Loucy (cell line): ENCODE data around the gene CDKN1C.

Source experiments
- H2AFZ ChIP-seq: fragments of 200-600 bp; sonication (generic); 2 replicates; pipeline ENCODE4 v1.6.0; 2016; ENCODE audit warnings: antibody characterized with exemption, mild to moderate bottlenecking, low read length, moderate library complexity
- H3F3A ChIP-seq: fragments of 200-600 bp; 2 replicates; pipeline ENCODE4 v1.6.0; 2016; ENCODE audit warnings: antibody characterized with exemption, low read depth, mild to moderate bottlenecking
- H3K27me3 ChIP-seq: fragments of 200-600 bp; sonication (generic); 2 replicates; pipeline ENCODE4 v1.6.1; 2014; ENCODE audit warnings: low read length, mild to moderate bottlenecking; ENCODE audit not compliant: insufficient read depth, poor library complexity, severe bottlenecking
- H3K36me3 ChIP-seq: fragments of 200-600 bp; sonication (generic); 2 replicates; pipeline ENCODE4 v1.6.1; 2016; ENCODE audit warnings: low read length; ENCODE audit not compliant: insufficient read depth
- H3K4me1 ChIP-seq: fragments of 200-600 bp; sonication (generic); 2 replicates; pipeline ENCODE4 v1.5.1; 2014; ENCODE audit warnings: low read length, mild to moderate bottlenecking; ENCODE audit not compliant: insufficient read depth, poor library complexity, severe bottlenecking
- H3K4me2 ChIP-seq: fragments of 200-600 bp; sonication (generic); 2 replicates; pipeline ENCODE4 v1.6.0; 2014; ENCODE audit warnings: antibody characterized with exemption, low read length, low read depth, mild to moderate bottlenecking; ENCODE audit not compliant: poor library complexity, severe bottlenecking
- H3K4me3 ChIP-seq: fragments of 200-600 bp; sonication (generic); 2 replicates; pipeline ENCODE4 v1.5.1; 2014; ENCODE audit warnings: low read length, mild to moderate bottlenecking, mixed read lengths; ENCODE audit not compliant: poor library complexity, severe bottlenecking
- H3K79me2 ChIP-seq: fragments of 200-600 bp; sonication (generic); 2 replicates; pipeline ENCODE4 v1.6.1; 2014; ENCODE audit warnings: low read length; ENCODE audit not compliant: insufficient read depth
- H3K9ac ChIP-seq: fragments of 200-600 bp; sonication (generic); 2 replicates; pipeline ENCODE4 v1.6.0; 2014; ENCODE audit warnings: mild to moderate bottlenecking, low read depth, low read length, moderate library complexity; ENCODE audit not compliant: poor library complexity, severe bottlenecking
- H3K9me2 ChIP-seq: fragments of 200-600 bp; sonication (generic); replicated peaks from 2 replicates; pipeline ENCODE4 v1.6.1; 2016; ENCODE audit warnings: low read depth, low read length, mixed read lengths
- H3K9me3 ChIP-seq: fragments of 200-600 bp; sonication (generic); 2 replicates; pipeline ENCODE4 v1.6.1; 2014; ENCODE audit warnings: mild to moderate bottlenecking, antibody characterized with exemption, low read length, low read depth; ENCODE audit not compliant: insufficient read depth
- H4K20me1 ChIP-seq: fragments of 200-600 bp; sonication (generic); 2 replicates; pipeline ENCODE4 v1.6.0; 2014; ENCODE audit warnings: antibody characterized with exemption, low read length, mild to moderate bottlenecking; ENCODE audit not compliant: insufficient read depth, poor library complexity, severe bottlenecking
- EZH2phosphoT487 ChIP-seq: fragments of 200-600 bp; IDR thresholded peaks from 2 replicates; pipeline ENCODE4 v1.6.1; 2018; ENCODE audit warnings: antibody characterized with exemption, mild to moderate bottlenecking, moderate library complexity, borderline replicate concordance
- TF ChIP-seq, protein P1 (sequence below): fragments of 200-600 bp; sonication (generic); conservative IDR thresholded peaks from 2 replicates; pipeline ENCODE4 v1.5.1; 2014; ENCODE audit warnings: mild to moderate bottlenecking, antibody characterized with exemption, low read length

CDKN1C gene

GRCh38 chr11:2891326-2892214 is 6.0 kb upstream of the CDKN1C start:
- peak overlapping the region; percentile 71 for H3K4me2 ChIP-seq
- no peaks in the 10 kb centered on the region for H3K9me2 ChIP-seq
- H2AFZ ChIP-seq, result no peak overlapping the region
- H4K20me1 ChIP-seq, result no peaks in the 10 kb centered on the region
- H3K9me3 ChIP-seq, result no peaks in the 10 kb centered on the region
- no peak for TF ChIP-seq EZH2phosphoT487
- TF ChIP-seq, protein P1, sequence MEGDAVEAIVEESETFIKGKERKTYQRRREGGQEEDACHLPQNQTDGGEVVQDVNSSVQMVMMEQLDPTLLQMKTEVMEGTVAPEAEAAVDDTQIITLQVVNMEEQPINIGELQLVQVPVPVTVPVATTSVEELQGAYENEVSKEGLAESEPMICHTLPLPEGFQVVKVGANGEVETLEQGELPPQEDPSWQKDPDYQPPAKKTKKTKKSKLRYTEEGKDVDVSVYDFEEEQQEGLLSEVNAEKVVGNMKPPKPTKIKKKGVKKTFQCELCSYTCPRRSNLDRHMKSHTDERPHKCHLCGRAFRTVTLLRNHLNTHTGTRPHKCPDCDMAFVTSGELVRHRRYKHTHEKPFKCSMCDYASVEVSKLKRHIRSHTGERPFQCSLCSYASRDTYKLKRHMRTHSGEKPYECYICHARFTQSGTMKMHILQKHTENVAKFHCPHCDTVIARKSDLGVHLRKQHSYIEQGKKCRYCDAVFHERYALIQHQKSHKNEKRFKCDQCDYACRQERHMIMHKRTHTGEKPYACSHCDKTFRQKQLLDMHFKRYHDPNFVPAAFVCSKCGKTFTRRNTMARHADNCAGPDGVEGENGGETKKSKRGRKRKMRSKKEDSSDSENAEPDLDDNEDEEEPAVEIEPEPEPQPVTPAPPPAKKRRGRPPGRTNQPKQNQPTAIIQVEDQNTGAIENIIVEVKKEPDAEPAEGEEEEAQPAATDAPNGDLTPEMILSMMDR, result peak; percentile 65
- peak overlapping the region; percentile 82 for H3K9ac ChIP-seq
- H3K27me3 ChIP-seq, result no peaks in the 10 kb centered on the region
- no peaks in the 10 kb centered on the region for H3K36me3 ChIP-seq
- no peaks in the 10 kb centered on the region for H3K79me2 ChIP-seq
- peak overlapping the region; percentile 79 for H3K4me3 ChIP-seq
- H3F3A ChIP-seq, result no peaks in the 10 kb centered on the region
- peaks cover 40% of the 10 kb centered on the region for H3K4me1 ChIP-seq

DNA sequence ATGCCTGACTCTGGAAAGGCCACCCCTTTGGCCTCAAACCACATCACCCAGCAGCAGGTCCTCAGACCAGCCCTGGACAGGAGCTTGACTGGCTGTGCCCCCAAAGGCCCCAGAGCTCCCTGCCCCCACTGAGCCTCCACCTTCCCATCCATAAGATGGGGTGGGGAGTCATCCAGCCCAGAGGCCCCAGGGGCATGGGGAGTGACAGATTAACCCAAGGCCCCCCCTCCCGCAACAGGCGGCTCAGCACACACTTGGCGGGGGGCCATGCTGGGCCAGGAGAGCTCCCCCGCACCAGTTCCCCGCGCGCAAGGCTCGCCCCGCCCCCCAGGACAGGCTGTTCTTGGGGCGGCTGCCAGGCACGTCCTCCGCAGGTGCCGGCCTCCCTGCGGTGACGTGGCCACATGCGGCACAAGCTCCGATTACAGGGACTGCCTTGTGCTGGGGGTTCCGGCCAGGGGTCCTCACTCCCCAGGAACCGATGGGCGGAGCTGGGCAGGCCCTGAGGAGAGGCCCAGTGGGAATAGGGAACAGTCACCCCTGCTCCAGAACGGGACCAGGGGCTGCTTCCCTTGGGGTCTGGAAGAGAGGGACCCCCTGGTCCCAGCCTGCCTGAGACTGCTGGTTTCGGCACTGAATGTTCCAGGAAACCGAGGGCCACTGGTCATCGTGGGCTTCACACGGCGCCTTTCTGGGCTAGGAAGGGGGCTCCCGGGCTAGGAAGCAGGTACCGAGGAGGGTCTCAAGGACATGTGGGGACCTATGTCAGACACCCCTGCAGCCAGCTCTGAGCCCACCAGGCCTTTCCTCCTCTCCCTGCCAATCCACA is 5.1 kb upstream of the CDKN1C start:
- no peaks in the 10 kb centered on the region for H3K9me2 ChIP-seq
- peaks cover 40% of the 10 kb centered on the region for H3K4me1 ChIP-seq
- H3K4me2 ChIP-seq, result peak overlapping the region; percentile 71
- H3K9ac ChIP-seq, result peak overlapping the region; percentile 82
- no peaks in the 10 kb centered on the region for H3K27me3 ChIP-seq
- H3K9me3 ChIP-seq, result no peaks in the 10 kb centered on the region
- H4K20me1 ChIP-seq, result no peaks in the 10 kb centered on the region
- no peaks in the 10 kb centered on the region for H3K36me3 ChIP-seq
- H3K4me3 ChIP-seq, result no peak overlapping the region
- no peaks in the 10 kb centered on the region for H3K79me2 ChIP-seq
- H2AFZ ChIP-seq, result no peak overlapping the region
- TF ChIP-seq EZH2phosphoT487, result no peak
- TF ChIP-seq, protein P1, result no peak
- H3F3A ChIP-seq, result no peaks in the 10 kb centered on the region

GRCh38 chr11:2889362-2890273 is 4.0 kb upstream of the CDKN1C start:
- Histone ChIP-seq H3K4me2 (no peak overlapping the region), H3K4me1 (peaks cover 40% of the 10 kb centered on the region), H3K79me2 (no peaks in the 10 kb centered on the region), H3K4me3 (no peak overlapping the region), H3K9me3 (no peaks in the 10 kb centered on the region), H3K27me3 (no peaks in the 10 kb centered on the region), H4K20me1 (no peaks in the 10 kb centered on the region), H3F3A (no peaks in the 10 kb centered on the region), H3K36me3 (no peaks in the 10 kb centered on the region), H3K9ac (no peak overlapping the region), H3K9me2 (no peaks in the 10 kb centered on the region), H2AFZ (no peak overlapping the region)
- no peak for TF ChIP-seq EZH2phosphoT487
- TF ChIP-seq, protein P1, result no peak
